ENCODE data around the gene ZCCHC17. TPM values are rescaled to one million over a fixed set of nuclear protein-coding genes. Genes with fewer than 3 reads are reported as not detected.

The ZCCHC17 gene
- total RNA-seq, 1 experiment from 2014 or later: 42.0 TPM

DNA sequence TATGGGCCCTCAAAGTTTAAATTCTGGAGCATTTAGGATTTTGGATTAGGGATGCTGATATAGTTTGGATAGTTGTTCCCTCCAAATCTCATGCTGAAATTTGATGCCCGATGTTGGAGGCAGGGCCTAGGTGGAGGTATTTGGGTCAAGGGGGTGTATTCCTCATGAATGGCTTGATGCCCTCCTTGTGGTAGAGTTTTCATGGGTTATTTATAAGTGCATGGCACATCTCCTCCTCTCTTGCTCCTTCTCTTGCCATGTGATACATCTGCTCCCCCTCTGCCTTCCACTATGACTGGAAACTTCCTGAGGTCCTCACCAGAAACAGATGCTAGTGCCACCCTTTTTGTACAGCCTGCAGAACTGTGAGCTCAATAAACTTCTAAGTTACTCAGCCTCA, 39.6 kb upstream of the ZCCHC17 start:
- DNase-seq (ENCODE audit: low spot score): no peak
- Mint-ChIP-seq H3K27me3 (ENCODE audit: low read depth) (no peaks in the 10 kb centered on the region), H3K9me3 (no peaks in the 10 kb centered on the region), H3K4me1 (peaks cover 17% of the 10 kb centered on the region), H3K27ac (no peak overlapping the region), H3K36me3 (peaks cover 37% of the 10 kb centered on the region), H3K4me3 (no peak overlapping the region)
- ChIA-PET POLR2A (interaction anchor here (0.6 kb wide), 1 partner anchor 204 kb away, joined by 11 read pairs; no protein-coding TSS in a partner anchor), CTCF (interaction anchor here (1.2 to 1.6 kb wide), 3 partner anchors 72 to 73 kb away, joined by 3 to 5 read pairs (median 5); no protein-coding TSS in a partner anchor)
- TF ChIP-seq KAT7 (CRISPR knock-in tag; IDR thresholded peaks at IDR 0.05; ENCODE audit: borderline replicate concordance) (no peak), CREB1 (CRISPR knock-in tag; IDR thresholded peaks at IDR 0.05) (no peak), FOXP1 (CRISPR knock-in tag; IDR thresholded peaks at IDR 0.05; ENCODE audit: borderline replicate concordance) (no peak), ZNF425 (CRISPR knock-in tag; conservative IDR thresholded peaks at IDR 0.05) (no peak), ZNF423 (CRISPR knock-in tag; IDR thresholded peaks at IDR 0.05) (no peak), SP1 (CRISPR knock-in tag; conservative IDR thresholded peaks at IDR 0.05) (no peak), PRRX2 (CRISPR knock-in tag; IDR thresholded peaks at IDR 0.05) (no peak), ZNF396 (CRISPR knock-in tag; IDR thresholded peaks at IDR 0.05; ENCODE audit: borderline replicate concordance) (no peak), TEAD1 (CRISPR knock-in tag; IDR thresholded peaks at IDR 0.05) (no peak), NFYB (CRISPR knock-in tag; conservative IDR thresholded peaks at IDR 0.05; ENCODE audit: low read depth) (no peak), ZNF138 (CRISPR knock-in tag; conservative IDR thresholded peaks at IDR 0.05) (no peak), SMAD3 (CRISPR knock-in tag; IDR thresholded peaks at IDR 0.05; ENCODE audit: borderline replicate concordance) (no peak), ZNF232 (CRISPR knock-in tag; IDR thresholded peaks at IDR 0.05) (no peak), NR1H2 (CRISPR knock-in tag; IDR thresholded peaks at IDR 0.05) (no peak), FOXJ3 (CRISPR knock-in tag; IDR thresholded peaks at IDR 0.05; ENCODE audit: borderline replicate concordance) (no peak)
- TF ChIP-seq, protein P1, sequence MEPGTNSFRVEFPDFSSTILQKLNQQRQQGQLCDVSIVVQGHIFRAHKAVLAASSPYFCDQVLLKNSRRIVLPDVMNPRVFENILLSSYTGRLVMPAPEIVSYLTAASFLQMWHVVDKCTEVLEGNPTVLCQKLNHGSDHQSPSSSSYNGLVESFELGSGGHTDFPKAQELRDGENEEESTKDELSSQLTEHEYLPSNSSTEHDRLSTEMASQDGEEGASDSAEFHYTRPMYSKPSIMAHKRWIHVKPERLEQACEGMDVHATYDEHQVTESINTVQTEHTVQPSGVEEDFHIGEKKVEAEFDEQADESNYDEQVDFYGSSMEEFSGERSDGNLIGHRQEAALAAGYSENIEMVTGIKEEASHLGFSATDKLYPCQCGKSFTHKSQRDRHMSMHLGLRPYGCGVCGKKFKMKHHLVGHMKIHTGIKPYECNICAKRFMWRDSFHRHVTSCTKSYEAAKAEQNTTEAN (CRISPR knock-in tag; IDR thresholded peaks at IDR 0.05): no peak
- TF ChIP-seq, protein P2, sequence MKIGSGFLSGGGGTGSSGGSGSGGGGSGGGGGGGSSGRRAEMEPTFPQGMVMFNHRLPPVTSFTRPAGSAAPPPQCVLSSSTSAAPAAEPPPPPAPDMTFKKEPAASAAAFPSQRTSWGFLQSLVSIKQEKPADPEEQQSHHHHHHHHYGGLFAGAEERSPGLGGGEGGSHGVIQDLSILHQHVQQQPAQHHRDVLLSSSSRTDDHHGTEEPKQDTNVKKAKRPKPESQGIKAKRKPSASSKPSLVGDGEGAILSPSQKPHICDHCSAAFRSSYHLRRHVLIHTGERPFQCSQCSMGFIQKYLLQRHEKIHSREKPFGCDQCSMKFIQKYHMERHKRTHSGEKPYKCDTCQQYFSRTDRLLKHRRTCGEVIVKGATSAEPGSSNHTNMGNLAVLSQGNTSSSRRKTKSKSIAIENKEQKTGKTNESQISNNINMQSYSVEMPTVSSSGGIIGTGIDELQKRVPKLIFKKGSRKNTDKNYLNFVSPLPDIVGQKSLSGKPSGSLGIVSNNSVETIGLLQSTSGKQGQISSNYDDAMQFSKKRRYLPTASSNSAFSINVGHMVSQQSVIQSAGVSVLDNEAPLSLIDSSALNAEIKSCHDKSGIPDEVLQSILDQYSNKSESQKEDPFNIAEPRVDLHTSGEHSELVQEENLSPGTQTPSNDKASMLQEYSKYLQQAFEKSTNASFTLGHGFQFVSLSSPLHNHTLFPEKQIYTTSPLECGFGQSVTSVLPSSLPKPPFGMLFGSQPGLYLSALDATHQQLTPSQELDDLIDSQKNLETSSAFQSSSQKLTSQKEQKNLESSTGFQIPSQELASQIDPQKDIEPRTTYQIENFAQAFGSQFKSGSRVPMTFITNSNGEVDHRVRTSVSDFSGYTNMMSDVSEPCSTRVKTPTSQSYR (CRISPR knock-in tag; IDR thresholded peaks at IDR 0.05): no peak
- TF ChIP-seq, protein P3, sequence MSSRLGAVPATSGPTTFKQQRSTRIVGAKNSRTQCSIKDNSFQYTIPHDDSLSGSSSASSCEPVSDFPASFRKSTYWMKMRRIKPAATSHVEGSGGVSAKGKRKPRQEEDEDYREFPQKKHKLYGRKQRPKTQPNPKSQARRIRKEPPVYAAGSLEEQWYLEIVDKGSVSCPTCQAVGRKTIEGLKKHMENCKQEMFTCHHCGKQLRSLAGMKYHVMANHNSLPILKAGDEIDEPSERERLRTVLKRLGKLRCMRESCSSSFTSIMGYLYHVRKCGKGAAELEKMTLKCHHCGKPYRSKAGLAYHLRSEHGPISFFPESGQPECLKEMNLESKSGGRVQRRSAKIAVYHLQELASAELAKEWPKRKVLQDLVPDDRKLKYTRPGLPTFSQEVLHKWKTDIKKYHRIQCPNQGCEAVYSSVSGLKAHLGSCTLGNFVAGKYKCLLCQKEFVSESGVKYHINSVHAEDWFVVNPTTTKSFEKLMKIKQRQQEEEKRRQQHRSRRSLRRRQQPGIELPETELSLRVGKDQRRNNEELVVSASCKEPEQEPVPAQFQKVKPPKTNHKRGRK (CRISPR knock-in tag; IDR thresholded peaks at IDR 0.05; ENCODE audit: borderline replicate concordance): no peak
- TF ChIP-seq, protein P4, sequence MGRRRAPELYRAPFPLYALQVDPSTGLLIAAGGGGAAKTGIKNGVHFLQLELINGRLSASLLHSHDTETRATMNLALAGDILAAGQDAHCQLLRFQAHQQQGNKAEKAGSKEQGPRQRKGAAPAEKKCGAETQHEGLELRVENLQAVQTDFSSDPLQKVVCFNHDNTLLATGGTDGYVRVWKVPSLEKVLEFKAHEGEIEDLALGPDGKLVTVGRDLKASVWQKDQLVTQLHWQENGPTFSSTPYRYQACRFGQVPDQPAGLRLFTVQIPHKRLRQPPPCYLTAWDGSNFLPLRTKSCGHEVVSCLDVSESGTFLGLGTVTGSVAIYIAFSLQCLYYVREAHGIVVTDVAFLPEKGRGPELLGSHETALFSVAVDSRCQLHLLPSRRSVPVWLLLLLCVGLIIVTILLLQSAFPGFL (CRISPR knock-in tag; IDR thresholded peaks at IDR 0.05; ENCODE audit: borderline replicate concordance): no peak
- ATAC-seq: no peak

Measured in WTC11 (cell line).